GM12891 (cell line): ENCODE measurements around the gene SPIRE2.

Experiments used
- POLR2A ChIP-seq: IDR thresholded peaks from 2 replicates; pipeline ENCODE4 v1.6.1; 2011; ENCODE audit warnings: low read depth, low read length, control low read depth
- POLR2AphosphoS5 ChIP-seq: IDR thresholded peaks from 2 replicates; pipeline ENCODE4 v1.6.1; 2011; ENCODE audit warnings: low read depth, low read length, control low read depth
- SPI1 ChIP-seq: IDR thresholded peaks from 2 replicates; pipeline ENCODE4 v1.6.1; 2011; ENCODE audit warnings: low read depth, low read length, control low read depth
- TAF1 ChIP-seq: IDR thresholded peaks from 2 replicates; pipeline ENCODE4 v1.6.1; 2011; ENCODE audit warnings: low read depth, low read length, control low read depth

GRCh38 chr16:89847940-89848297 is 19.6 kb downstream of the SPIRE2 start:
- TF ChIP-seq TAF1 (no peak), POLR2A (no peak), POLR2AphosphoS5 (no peak), SPI1 (no peak)
